PC-3 (cell line): Measurements from ENCODE around the gene ADAMTSL1.

Experiments used
- EZH2 ChIP-seq: fragments of 300-600 bp; sonication (generic); IDR thresholded peaks from one replicate; pipeline ENCODE4 v1.6.1; 2017; ENCODE audit warnings: antibody characterized with exemption, mild to moderate bottlenecking, low read length; ENCODE audit not compliant: unreplicated experiment
- EZH2phosphoT487 ChIP-seq: fragments of 300-600 bp; sonication (generic); IDR thresholded peaks from 2 replicates; pipeline ENCODE4 v1.6.1; 2018; ENCODE audit warnings: mild to moderate bottlenecking, antibody characterized with exemption, low read length, borderline replicate concordance
- TF ChIP-seq, protein P1 (sequence below): fragments of 300-600 bp; sonication (generic); conservative IDR thresholded peaks from 2 replicates; pipeline ENCODE4 v1.5.1; 2017; ENCODE audit warnings: antibody characterized with exemption, low read depth, mild to moderate bottlenecking, low read length

DNA sequence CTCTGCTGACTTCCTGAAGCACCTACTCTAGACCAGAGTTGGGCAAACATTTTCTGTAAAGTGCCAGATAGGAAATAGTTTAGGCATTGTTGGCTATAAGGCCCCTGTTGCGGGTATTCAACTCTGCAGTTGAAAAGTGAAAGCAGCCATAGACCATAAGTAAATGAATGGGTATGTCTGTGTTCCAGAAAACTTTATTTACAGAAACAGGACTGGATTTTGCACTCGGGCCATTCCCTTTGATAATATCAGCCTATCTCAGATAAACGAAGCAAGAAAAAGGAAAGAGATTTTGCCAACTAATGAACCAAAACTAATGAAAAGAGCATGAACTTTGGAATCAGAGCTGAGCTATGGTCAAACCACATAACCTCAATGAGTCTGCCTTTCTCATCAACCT, 374.7 kb downstream of the ADAMTSL1 start:
- TF ChIP-seq, protein P1, sequence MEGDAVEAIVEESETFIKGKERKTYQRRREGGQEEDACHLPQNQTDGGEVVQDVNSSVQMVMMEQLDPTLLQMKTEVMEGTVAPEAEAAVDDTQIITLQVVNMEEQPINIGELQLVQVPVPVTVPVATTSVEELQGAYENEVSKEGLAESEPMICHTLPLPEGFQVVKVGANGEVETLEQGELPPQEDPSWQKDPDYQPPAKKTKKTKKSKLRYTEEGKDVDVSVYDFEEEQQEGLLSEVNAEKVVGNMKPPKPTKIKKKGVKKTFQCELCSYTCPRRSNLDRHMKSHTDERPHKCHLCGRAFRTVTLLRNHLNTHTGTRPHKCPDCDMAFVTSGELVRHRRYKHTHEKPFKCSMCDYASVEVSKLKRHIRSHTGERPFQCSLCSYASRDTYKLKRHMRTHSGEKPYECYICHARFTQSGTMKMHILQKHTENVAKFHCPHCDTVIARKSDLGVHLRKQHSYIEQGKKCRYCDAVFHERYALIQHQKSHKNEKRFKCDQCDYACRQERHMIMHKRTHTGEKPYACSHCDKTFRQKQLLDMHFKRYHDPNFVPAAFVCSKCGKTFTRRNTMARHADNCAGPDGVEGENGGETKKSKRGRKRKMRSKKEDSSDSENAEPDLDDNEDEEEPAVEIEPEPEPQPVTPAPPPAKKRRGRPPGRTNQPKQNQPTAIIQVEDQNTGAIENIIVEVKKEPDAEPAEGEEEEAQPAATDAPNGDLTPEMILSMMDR = no peak
- no peak for TF ChIP-seq EZH2
- TF ChIP-seq EZH2phosphoT487 = no peak
